WTC11 (cell line): Measurements from ENCODE around the gene GHR. TPM values are rescaled to one million over a fixed set of nuclear protein-coding genes. Genes with fewer than 3 reads are reported as not detected.

Experiments
- ATAC-seq: fragments of 200-7000 bp; cut with Tn5 transposase; 2 replicates; pipeline ENCODE4 v1.10.0; 2021; ENCODE audit warnings: mild to moderate bottlenecking, moderate library complexity
- CTCF ChIA-PET: fragments of 300-600 bp; sonication (Branson Sonifier 250); formaldehyde crosslinking; loops from one replicate; lab custom pipeline; 2021; ENCODE audit warnings: antibody characterized with exemption; lab: Charles Lee
- POLR2A ChIA-PET: fragments of 350-600 bp; sonication (Branson Sonifier 250); formaldehyde crosslinking; loops from one replicate; lab custom pipeline; 2021; ENCODE audit warnings: antibody characterized with exemption; lab: Charles Lee
- DNase-seq: peaks from one replicate; pipeline ENCODE4 v3.0.0; 2021; ENCODE audit warnings: low spot score
- H3K27ac Mint-ChIP-seq: 2 replicates; pipeline ENCODE4 v1.8.0; 2021; ENCODE audit warnings: mixed read lengths
- H3K27me3 Mint-ChIP-seq: 2 replicates; pipeline ENCODE4 v1.8.0; 2021; ENCODE audit warnings: low read depth, mild to moderate bottlenecking, moderate library complexity, mixed read lengths
- H3K36me3 Mint-ChIP-seq: 2 replicates; pipeline ENCODE4 v1.8.0; 2021; ENCODE audit warnings: mixed read lengths
- H3K4me1 Mint-ChIP-seq: 2 replicates; pipeline ENCODE4 v1.8.0; 2022; ENCODE audit warnings: mixed read lengths
- H3K4me3 Mint-ChIP-seq: 2 replicates; pipeline ENCODE4 v1.8.0; 2021; ENCODE audit warnings: mild to moderate bottlenecking, moderate library complexity, mixed read lengths
- H3K9me3 Mint-ChIP-seq: 2 replicates; pipeline ENCODE4 v1.8.0; 2021; ENCODE audit warnings: mixed read lengths
- AR ChIP-seq: fragments of 250-450 bp; sonication (Bioruptor Pico); IDR thresholded peaks from 2 replicates; pipeline ENCODE4 v1.9.0; 2021; ENCODE audit warnings: mild to moderate bottlenecking
- ARID4B ChIP-seq: sonication (generic); formaldehyde crosslinking; IDR thresholded peaks from 2 replicates; pipeline ENCODE4 v1.8.0; 2023; ENCODE audit warnings: missing genetic modification reagents, mild to moderate bottlenecking, borderline replicate concordance
- ATF2 ChIP-seq: sonication (generic); formaldehyde crosslinking; IDR thresholded peaks from 2 replicates; pipeline ENCODE4 v1.8.1; 2022; ENCODE audit warnings: low read depth, missing genetic modification reagents, borderline replicate concordance
- ATF6 ChIP-seq: sonication (generic); formaldehyde crosslinking; IDR thresholded peaks from 2 replicates; pipeline ENCODE4 v1.8.1; 2023; ENCODE audit warnings: mild to moderate bottlenecking, missing genetic modification reagents
- EMX1 ChIP-seq: fragments of 250-450 bp; sonication (Bioruptor Pico); IDR thresholded peaks from 2 replicates; pipeline ENCODE4 v1.8.0; 2021; ENCODE audit warnings: mild to moderate bottlenecking
- ERG ChIP-seq: fragments of 250-450 bp; sonication (Bioruptor Pico); IDR thresholded peaks from 2 replicates; pipeline ENCODE4 v1.8.0; 2021; ENCODE audit warnings: mild to moderate bottlenecking
- GABPB1 ChIP-seq: sonication (generic); formaldehyde crosslinking; IDR thresholded peaks from 2 replicates; pipeline ENCODE4 v1.8.1; 2023; ENCODE audit warnings: mild to moderate bottlenecking, missing genetic modification reagents
- IRF1 ChIP-seq: sonication (generic); formaldehyde crosslinking; IDR thresholded peaks from 2 replicates; pipeline ENCODE4 v1.8.0; 2023; ENCODE audit warnings: missing genetic modification reagents
- MAX ChIP-seq: sonication (generic); formaldehyde crosslinking; IDR thresholded peaks from 2 replicates; pipeline ENCODE4 v1.8.0; 2022; ENCODE audit warnings: mild to moderate bottlenecking, missing genetic modification reagents
- NR1H2 ChIP-seq: sonication (generic); formaldehyde crosslinking; IDR thresholded peaks from 2 replicates; pipeline ENCODE4 v1.9.0; 2021; ENCODE audit warnings: mild to moderate bottlenecking, moderate library complexity, missing genetic modification reagents
- PRRX2 ChIP-seq: fragments of 250-450 bp; sonication (Bioruptor Pico); IDR thresholded peaks from 2 replicates; pipeline ENCODE4 v1.8.0; 2021; ENCODE audit warnings: mild to moderate bottlenecking
- SOX15 ChIP-seq: fragments of 250-450 bp; sonication (Bioruptor Pico); IDR thresholded peaks from 2 replicates; pipeline ENCODE4 v1.9.0; 2021; ENCODE audit warnings: mild to moderate bottlenecking
- ZNF219 ChIP-seq: sonication (generic); formaldehyde crosslinking; IDR thresholded peaks from 2 replicates; pipeline ENCODE4 v1.8.0; 2023; ENCODE audit warnings: missing genetic modification reagents, mild to moderate bottlenecking, borderline replicate concordance
- ZNF232 ChIP-seq: sonication (generic); formaldehyde crosslinking; IDR thresholded peaks from 2 replicates; pipeline ENCODE4 v1.8.0; 2022; ENCODE audit warnings: mild to moderate bottlenecking, missing genetic modification reagents
- ZNF423 ChIP-seq: fragments of 250-450 bp; sonication (Bioruptor Pico); IDR thresholded peaks from 2 replicates; pipeline ENCODE4 v2.1.2; 2022; ENCODE audit warnings: mild to moderate bottlenecking, moderate library complexity
- ZNF512 ChIP-seq: sonication (generic); formaldehyde crosslinking; IDR thresholded peaks from 2 replicates; pipeline ENCODE4 v1.8.1; 2022; ENCODE audit warnings: missing genetic modification reagents, borderline replicate concordance
- ZNF532 ChIP-seq: fragments of 250-450 bp; sonication (Bioruptor Pico); IDR thresholded peaks from 2 replicates; pipeline ENCODE4 v1.9.0; 2021; ENCODE audit warnings: mild to moderate bottlenecking, borderline replicate concordance
- total RNA-seq: library from RNA; stranded (reverse); gene quantifications from 3 replicates; pipeline ENCODE4 v1.2.3, GENCODE V29; 2021

The GHR gene
- total RNA-seq, 1 experiment from 2014 or later = 0.57 TPM

- H3K4me1 Mint-ChIP-seq = peaks cover 8% of the 10 kb centered on the region; the same call in 1 of the 2 replicates
- H3K27ac Mint-ChIP-seq = no peak overlapping the region
- no peak for DNase-seq
- no peaks in the 10 kb centered on the region for H3K9me3 Mint-ChIP-seq
- POLR2A ChIA-PET = no interaction called here
- CTCF ChIA-PET = interaction anchor here (1.0 to 1.1 kb wide), 3 partner anchors 19 to 180 kb away, joined by 4 read pairs; partner anchors contain the start of gene GHR
- no peaks in the 10 kb centered on the region for H3K27me3 Mint-ChIP-seq
- ATAC-seq = peak; percentile 63; the same call in 1 of the 2 replicates
- H3K36me3 Mint-ChIP-seq = no peaks in the 10 kb centered on the region
- H3K4me3 Mint-ChIP-seq = no peak overlapping the region
- TF ChIP-seq ERG (CRISPR knock-in tag) (no peak), ZNF423 (CRISPR knock-in tag) (no peak), AR (no peak), EMX1 (CRISPR knock-in tag) (no peak), ATF6 (CRISPR knock-in tag) (no peak), SOX15 (no peak), PRRX2 (CRISPR knock-in tag) (no peak), MAX (CRISPR knock-in tag) (no peak), ZNF232 (CRISPR knock-in tag) (no peak), GABPB1 (CRISPR knock-in tag) (no peak), ZNF219 (no peak), ZNF532 (CRISPR knock-in tag) (no peak), NR1H2 (CRISPR knock-in tag) (no peak), ZNF512 (CRISPR knock-in tag) (no peak), ARID4B (CRISPR knock-in tag) (no peak), IRF1 (no peak), ATF2 (CRISPR knock-in tag) (no peak)
These were observed 20.0 kb upstream of the GHR start for GRCh38 chr5:42403236-42403635.
